ENCODE data around the gene ENC1. TPM values are rescaled to one million over a fixed set of nuclear protein-coding genes. Genes with fewer than 3 reads are reported as not detected.

ENC1 gene
- total RNA-seq, 1 donor from 2014 or later, result 363 TPM

GRCh38 chr5:74673011-74673790 is 32.7 kb upstream of the ENC1 start:
- no peak overlapping the region for H3K4me3 Mint-ChIP-seq (ENCODE audit: unreplicated experiment)
- peaks cover 11% of the 10 kb centered on the region for H3K27me3 Mint-ChIP-seq (ENCODE audit: low read depth, unreplicated experiment)
- Histone ChIP-seq H2AFZ (ENCODE audit: low read depth, low read length) (peak overlapping the region; percentile 5), H3K9me3 (ENCODE audit: insufficient read depth, low read depth, low read length) (no peaks in the 10 kb centered on the region), H3K27ac (ENCODE audit: low read depth, low read length) (no peak overlapping the region), H3K4me1 (ENCODE audit: insufficient read depth, low read length) (peaks cover 5% of the 10 kb centered on the region), H3K4me2 (ENCODE audit: low read length) (peak overlapping the region; percentile 10), H3K27me3 (ENCODE audit: insufficient read depth, low read length) (no peaks in the 10 kb centered on the region), H3K4me3 (ENCODE audit: insufficient read depth, low read depth, low read length) (no peak overlapping the region), H3K36me3 (ENCODE audit: insufficient read depth, low read length) (no peaks in the 10 kb centered on the region), H4K20me1 (ENCODE audit: insufficient read depth, low read length) (no peaks in the 10 kb centered on the region), H3K9ac (ENCODE audit: low read length) (no peak overlapping the region), H3K79me2 (ENCODE audit: insufficient read depth, low read length) (no peaks in the 10 kb centered on the region)
- TF ChIP-seq CTCF (IDR thresholded peaks at IDR 0.05; ENCODE audit: insufficient read depth, low read depth, low read length) (peak; percentile 50), EZH2 (IDR thresholded peaks at IDR 0.05; ENCODE audit: insufficient read depth, low read length) (no peak)
- H3K36me3 Mint-ChIP-seq (ENCODE audit: low read depth, unreplicated experiment), result no peaks in the 10 kb centered on the region
- no peaks in the 10 kb centered on the region for H3K9me3 Mint-ChIP-seq (ENCODE audit: unreplicated experiment)
- FAIRE-seq (no peak), DNase-seq (ENCODE audit: low read depth) (no peak)
- peaks cover 3% of the 10 kb centered on the region for H3K4me1 Mint-ChIP-seq (ENCODE audit: low read depth, unreplicated experiment)
- no peak overlapping the region for H3K27ac Mint-ChIP-seq (ENCODE audit: unreplicated experiment)

- FAIRE-seq, result no peak
- Mint-ChIP-seq H3K27ac (ENCODE audit: unreplicated experiment) (no peak overlapping the region), H3K27me3 (ENCODE audit: low read depth, unreplicated experiment) (peaks cover 11% of the 10 kb centered on the region), H3K4me1 (ENCODE audit: low read depth, unreplicated experiment) (peaks cover 8% of the 10 kb centered on the region), H3K4me3 (ENCODE audit: unreplicated experiment) (no peak overlapping the region), H3K9me3 (ENCODE audit: unreplicated experiment) (no peaks in the 10 kb centered on the region), H3K36me3 (ENCODE audit: low read depth, unreplicated experiment) (no peaks in the 10 kb centered on the region)
- DNase-seq (ENCODE audit: low read depth), result no peak
- H4K20me1 ChIP-seq (ENCODE audit: insufficient read depth, low read length), result no peaks in the 10 kb centered on the region
- H3K4me3 ChIP-seq (ENCODE audit: insufficient read depth, low read depth, low read length), result no peak overlapping the region
- no peak overlapping the region for H3K4me2 ChIP-seq (ENCODE audit: low read length)
- H2AFZ ChIP-seq (ENCODE audit: low read depth, low read length), result no peak overlapping the region
- H3K27me3 ChIP-seq (ENCODE audit: insufficient read depth, low read length), result no peaks in the 10 kb centered on the region
- no peaks in the 10 kb centered on the region for H3K36me3 ChIP-seq (ENCODE audit: insufficient read depth, low read length)
- H3K79me2 ChIP-seq (ENCODE audit: insufficient read depth, low read length), result no peaks in the 10 kb centered on the region
- H3K9ac ChIP-seq (ENCODE audit: low read length), result no peak overlapping the region
- TF ChIP-seq CTCF (IDR thresholded peaks at IDR 0.05; ENCODE audit: insufficient read depth, low read depth, low read length), result no peak
- no peak for TF ChIP-seq EZH2 (IDR thresholded peaks at IDR 0.05; ENCODE audit: insufficient read depth, low read length)
- no peak overlapping the region for H3K27ac ChIP-seq (ENCODE audit: low read depth, low read length)
- peaks cover 5% of the 10 kb centered on the region for H3K4me1 ChIP-seq (ENCODE audit: insufficient read depth, low read length)
- H3K9me3 ChIP-seq (ENCODE audit: insufficient read depth, low read depth, low read length), result no peaks in the 10 kb centered on the region
Measured at GRCh38 chr5:74672215-74672877, 31.8 kb upstream of the ENC1 start.
